ENCODE measurements around the gene RANGRF.

RANGRF gene

GRCh38 chr17:8314797-8315763, 26.6 kb downstream of the RANGRF start:
- no peak for DNase-seq (ENCODE audit: low spot score)

- DNase-seq (ENCODE audit: low spot score): no peak
These were observed 27.3 kb downstream of the RANGRF start for GRCh38 chr17:8315764-8316217.

- no peak for DNase-seq (ENCODE audit: low spot score)
These were observed 29.8 kb downstream of the RANGRF start for GRCh38 chr17:8318010-8318935.

GRCh38 chr17:8320262-8320661, 31.8 kb downstream of the RANGRF start:
- no peak for DNase-seq (ENCODE audit: low spot score)

GRCh38 chr17:8320990-8321389, 32.5 kb downstream of the RANGRF start:
- no peak for DNase-seq (ENCODE audit: low spot score)

- no peak for DNase-seq (ENCODE audit: low spot score)
These were observed 33.6 kb downstream of the RANGRF start for GRCh38 chr17:8322061-8322460.

DNA sequence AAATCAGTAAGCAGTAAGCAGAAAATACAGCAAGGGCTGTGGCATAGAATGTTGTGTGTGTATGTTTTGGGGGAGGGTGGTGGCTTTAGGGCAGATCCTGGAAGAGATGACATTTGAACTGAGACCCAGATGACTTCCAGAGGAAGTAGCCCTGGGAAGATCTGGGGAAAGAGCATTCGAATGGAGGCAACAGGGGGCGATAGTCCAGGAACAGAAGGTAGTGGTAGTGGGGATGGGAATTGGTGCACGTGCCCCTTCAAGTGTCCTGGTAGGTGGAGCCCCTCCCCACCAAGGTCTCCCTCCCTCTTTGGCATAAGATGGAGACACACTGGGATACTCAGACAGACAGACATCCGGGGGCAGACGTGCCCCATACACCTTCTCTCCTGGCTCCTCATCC, 35.7 kb downstream of the RANGRF start:
- DNase-seq (ENCODE audit: low spot score): no peak

GRCh38 chr17:8324923-8325322, 36.5 kb downstream of the RANGRF start:
- no peak for DNase-seq (ENCODE audit: low spot score)

DNA sequence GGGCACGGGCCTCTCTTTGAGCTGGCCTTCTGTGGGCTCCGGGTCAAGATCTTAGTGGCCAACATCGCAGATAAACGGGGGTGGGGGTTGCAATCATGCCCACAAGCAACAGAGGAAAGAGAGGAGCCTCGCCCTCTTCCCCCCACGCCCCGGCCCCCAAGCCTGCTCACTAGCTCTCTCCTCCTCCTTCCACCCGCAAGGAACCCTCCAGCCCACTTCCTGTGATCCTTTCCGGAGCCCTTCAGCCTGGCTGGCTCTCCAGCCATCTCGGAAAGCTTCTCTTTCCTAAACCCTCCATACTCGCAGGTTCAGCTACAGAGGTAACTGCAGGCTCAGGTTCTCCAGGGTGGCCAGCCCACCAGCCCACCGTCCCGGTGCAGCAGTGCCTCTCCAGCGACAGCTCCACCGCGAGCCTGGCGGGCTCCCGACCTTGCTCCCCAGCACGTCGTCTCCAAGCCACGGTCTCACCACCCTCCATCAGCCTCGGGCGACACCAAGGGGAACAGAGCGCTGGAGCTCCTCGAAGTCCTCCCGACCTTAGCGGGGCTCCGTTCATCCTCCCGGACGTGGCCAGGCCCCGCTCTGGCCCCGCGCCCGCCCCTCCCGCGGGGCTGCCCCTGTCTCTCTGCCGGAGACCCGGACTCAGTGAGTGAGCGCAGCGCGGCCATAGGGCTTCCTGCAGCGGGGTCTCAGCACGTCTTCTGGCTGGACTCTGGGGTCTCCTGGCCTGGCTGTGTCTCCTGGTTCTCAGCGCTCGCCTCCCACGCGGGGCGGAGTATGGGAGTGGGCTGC, 38.2 kb downstream of the RANGRF start:
- no peak for DNase-seq (ENCODE audit: low spot score)

DNA sequence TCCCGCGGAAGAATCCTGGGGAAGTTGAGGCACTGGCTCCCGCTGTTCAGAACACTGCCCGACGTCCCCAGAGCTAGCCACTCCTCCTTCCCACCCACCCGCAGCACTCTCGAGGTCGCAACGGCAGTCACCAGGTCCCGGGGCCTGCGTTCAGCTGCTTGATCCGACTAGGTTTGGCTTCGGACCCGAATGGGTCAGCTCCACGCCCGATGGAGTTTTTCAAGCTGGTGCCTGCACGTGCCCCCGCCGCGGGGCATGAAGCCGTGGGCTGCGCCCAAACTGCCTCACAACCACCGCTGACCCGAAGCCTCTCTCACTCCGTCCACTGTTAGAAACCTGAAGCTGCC, 38.8 kb downstream of the RANGRF start:
- DNase-seq (ENCODE audit: low spot score): no peak

DNA sequence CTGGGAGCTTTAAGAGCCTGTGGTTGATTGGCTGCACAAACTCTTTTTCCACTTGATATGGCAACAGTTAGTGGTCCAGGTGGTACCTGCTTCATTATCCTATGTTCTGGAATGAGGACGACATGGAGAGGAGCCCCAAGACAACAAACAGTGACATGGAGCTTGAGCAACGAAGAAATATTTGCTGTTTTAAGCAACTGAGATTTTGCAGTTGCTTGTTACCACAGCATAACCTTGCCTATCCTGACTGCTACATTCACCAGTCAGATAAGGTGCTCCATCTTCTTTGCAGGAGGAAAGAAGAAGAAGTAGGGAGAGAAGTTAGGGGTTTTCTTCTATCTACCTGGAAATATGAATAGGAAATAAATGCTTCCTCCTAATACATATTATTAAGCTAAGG, 43.7 kb downstream of the RANGRF start:
- DNase-seq (ENCODE audit: low spot score): no peak

GRCh38 chr17:8332688-8333087, 44.2 kb downstream of the RANGRF start:
- no peak for DNase-seq (ENCODE audit: low spot score)

DNA sequence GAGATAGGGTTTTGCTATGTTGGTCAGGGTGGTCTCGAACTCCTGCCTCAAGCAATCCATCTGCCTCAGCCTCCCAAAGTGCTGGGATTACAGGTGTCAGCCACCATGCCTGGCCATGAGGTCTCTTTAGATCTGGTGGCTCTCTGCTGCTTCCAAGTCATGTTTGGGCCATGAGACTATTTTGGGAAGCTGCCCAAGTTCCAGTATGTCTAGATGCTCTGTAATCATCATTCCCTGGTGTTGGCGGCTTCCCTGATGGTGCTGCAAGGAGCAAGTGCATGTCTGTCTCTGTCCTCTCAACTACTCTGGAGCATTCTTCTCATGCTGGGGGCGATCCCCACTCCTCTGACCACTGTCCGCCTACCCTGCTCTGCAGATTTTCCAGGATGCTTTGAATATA, 44.8 kb downstream of the RANGRF start:
- no peak for DNase-seq (ENCODE audit: low spot score)

DNA sequence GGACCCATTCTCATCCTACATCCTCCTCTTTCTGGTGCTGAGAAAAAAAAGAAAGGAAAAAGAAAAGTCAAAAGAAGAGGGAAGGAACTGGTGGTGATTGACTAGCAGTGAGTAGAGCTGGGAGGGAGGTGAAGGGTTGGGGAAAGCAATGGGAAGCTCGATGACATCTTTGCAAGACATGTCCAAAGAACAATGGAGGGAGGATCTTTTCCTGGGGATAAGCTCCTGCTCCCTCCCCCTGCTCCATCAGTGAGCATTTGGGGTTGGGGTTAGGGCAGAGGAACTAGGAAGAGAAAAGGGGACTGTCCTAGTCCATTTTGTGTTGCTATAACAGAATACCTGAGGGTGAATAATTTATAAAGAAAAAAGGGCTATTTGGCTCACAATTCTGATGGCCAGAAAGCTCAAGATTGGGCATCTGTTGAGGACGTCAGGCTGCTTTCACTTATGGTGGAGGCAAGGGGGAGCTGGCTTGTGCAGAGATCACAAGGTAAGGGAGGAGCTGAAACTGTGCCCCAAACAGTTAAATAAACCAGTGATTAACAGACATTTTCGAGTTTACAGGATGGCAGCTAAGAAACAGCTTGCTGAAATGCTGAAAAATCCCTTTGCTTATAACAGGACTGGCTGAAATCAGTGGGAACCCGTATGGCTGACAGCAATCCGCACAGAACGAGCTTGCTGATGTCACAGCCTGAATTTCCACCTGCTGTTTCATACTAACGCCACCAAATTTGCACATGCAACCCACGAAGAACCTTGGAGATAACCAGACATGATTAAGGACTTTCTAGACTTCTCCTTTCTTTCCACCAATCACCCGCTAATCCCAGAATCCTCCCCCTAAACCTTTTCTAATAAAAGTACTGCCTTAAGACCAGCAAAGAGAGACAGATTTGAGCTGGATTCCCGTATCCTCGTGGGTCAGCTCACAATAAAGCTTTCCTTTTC, 49.6 kb downstream of the RANGRF start:
- no peak for DNase-seq (ENCODE audit: low spot score)

DNA sequence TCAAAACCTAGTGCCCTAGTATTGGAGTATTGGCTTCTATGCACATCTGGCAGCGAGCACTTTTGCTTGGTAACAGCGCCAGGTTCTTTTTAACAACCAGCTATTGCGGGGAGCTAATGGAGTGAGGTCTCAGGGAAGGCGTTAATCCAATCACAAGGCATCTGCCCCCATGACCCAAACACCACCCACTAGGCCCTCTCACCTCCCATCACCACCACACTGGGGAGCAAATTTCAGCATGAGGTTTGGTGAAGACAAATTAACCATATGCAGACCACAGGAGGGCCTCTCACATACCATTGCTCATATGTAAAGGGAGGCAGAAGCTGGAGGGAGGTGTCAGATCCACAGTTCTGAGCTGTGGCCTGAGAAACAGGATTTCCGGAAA, 50.3 kb downstream of the RANGRF start:
- no peak for DNase-seq (ENCODE audit: low spot score)

GRCh38 chr17:8339540-8339939, 51.1 kb downstream of the RANGRF start, which contains the start of gene ODF4:
ODF4 (plus strand) TSS chr17:8339840; CDS start chr17:8340052, 212 bp downstream.
- no peak for DNase-seq (ENCODE audit: low spot score)
